HG03045 (cell line): ENCODE measurements around the gene UQCR10.

Source experiments
- ATAC-seq: cut with Tn5 transposase; IDR thresholded peaks from one replicate; pipeline ENCODE4 v1.9.1; 2021; ENCODE audit warnings: mild to moderate bottlenecking, moderate library complexity; ENCODE audit not compliant: unreplicated experiment

The UQCR10 gene

DNA sequence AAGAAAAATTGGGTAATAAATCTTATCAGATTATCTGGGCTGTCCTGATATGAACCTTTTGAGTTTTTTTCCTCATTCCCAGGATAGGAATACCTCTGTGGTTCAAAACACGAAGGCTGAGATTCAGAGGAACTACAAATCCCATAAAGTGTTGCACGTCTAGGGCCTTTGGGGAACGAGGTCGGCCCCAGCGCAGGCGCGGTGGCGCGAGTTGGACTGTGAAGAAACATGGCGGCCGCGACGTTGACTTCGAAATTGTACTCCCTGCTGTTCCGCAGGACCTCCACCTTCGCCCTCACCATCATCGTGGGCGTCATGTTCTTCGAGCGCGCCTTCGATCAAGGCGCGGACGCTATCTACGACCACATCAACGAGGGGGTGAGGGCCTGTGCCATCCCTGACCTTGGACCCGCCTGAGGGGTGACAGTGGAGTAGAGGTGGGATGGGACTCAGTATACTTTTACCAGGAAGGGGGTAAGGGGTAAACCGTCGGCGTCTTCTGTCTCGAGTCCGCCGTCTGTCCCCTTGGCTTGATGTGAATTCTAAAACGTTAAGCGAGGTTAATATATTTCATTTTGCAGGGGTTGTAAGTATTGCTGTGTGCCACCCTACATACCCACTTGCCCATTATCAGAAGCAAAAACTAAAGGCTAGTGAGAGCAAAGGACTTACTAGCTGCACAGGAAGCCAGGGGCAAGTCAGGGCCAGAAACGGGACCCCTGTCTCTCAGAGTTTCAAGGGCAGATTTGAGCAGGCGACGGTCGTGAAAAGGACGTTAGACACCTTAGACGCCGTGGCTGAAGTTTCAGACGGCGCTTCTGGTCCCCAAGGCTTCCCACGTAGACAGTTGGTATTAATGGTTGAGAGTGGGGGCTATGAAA, at the start of gene UQCR10:
Gene UQCR10 (plus strand): TSS at position 199 of the 881 bp plus-strand sequence. CDS start 30 bp downstream, at position 229.
- ATAC-seq, result peak; percentile 69

DNA sequence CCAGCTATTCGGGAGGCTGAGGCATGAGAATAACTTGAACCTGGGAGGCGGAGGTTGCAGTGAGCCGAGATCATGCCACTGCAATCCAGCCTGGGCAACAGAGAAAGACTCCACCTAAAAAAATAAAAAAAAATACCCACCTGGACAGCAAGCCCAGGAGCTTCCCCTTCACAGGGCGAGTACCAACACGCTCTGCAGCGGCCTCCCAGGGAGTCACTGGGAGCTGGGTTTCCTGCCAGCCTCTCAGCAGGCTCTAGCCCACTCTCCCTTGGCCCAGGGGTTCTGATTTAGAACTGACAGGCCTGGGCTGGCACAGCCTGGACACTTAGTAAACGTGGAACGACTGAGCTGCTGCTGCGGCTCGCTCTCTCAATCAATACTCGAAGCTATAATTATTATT, 49.4 kb upstream of the UQCR10 start:
- ATAC-seq, result no peak

DNA sequence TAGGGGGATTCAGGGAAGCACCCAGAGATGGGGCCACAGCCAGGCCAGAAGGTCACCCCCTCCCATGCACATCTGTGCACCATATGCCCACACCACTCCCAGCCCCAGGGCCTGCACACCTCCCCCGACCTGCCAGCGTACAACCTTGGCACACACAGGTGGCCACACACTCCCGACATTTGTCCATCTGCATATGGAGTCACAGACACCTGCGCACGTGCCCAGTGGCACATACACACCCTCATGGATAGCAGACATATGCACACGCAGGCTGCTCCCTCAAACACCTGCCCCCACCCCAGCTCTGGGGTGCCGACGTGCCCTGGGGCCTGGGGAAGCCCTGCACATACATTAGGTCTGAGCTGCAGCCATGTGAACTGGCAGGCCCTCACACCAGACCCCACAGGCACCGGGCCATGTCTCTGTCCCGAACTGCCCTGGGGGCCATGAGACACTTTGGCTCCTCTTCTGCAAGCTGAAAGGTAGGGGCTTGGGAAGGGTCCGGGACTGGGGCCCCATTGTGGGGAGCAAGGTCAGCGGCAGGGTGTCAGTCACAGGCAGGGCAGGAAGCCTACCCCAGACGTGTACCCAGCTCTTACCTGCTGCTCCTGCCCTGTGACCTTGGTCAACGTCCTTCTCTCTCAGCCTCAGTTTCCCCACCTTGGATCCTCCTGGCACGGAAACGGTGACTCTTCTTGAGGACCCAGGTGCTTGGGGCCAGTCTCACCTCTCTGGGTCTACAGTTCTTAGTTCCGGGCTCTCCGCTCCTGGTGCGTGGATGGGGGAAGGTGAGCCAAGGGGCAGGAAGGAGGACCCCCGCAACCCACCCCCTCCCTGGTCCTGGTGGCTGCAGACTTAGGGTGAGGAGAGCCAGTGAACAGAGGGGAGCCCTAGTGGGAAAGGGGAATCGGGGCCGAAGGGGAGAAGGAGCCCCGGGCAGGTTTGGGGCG, 47.9 kb upstream of the UQCR10 start:
- ATAC-seq, result no peak

DNA sequence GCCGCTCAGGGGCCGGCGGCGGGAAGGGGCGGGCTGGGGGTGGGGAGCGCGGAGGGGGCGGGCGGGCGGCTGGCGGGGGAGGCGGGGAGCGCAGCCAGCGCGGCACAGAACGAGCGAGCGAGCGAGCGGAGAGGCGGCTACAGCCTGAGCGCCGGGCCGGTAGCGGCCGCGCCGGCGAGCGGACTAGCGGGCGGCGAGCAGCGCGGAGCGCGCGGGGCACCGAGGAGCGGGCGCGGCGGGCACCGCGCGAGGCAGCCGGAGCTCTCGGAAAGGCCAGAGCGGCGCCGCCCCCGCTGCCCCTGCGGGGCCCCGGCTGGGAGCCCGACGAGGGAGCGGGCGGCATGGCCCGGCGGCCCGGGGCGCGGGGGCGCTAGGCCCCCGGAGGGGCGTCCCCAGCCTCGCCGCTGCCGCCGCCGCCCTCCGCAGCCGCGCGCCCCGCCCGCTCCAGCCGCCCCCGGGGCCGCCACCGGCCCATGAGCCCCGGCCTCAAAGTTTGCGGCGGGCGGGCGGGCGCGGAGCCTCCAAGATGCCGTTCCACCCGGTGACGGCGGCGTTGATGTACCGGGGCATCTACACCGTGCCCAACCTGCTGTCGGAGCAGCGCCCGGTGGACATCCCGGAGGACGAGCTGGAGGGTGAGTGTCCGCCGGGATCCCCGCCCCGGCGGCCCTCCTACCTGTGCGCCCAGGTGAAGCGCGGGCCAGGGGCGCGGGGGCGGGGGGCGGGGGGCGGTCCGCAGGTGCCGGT, 47.1 kb upstream of the UQCR10 start, which contains the start of gene CABP7:
Gene CABP7 (plus strand): TSS at position 105 of the 747 bp plus-strand sequence. CDS start 422 bp downstream, at position 527.
- ATAC-seq, result no peak

DNA sequence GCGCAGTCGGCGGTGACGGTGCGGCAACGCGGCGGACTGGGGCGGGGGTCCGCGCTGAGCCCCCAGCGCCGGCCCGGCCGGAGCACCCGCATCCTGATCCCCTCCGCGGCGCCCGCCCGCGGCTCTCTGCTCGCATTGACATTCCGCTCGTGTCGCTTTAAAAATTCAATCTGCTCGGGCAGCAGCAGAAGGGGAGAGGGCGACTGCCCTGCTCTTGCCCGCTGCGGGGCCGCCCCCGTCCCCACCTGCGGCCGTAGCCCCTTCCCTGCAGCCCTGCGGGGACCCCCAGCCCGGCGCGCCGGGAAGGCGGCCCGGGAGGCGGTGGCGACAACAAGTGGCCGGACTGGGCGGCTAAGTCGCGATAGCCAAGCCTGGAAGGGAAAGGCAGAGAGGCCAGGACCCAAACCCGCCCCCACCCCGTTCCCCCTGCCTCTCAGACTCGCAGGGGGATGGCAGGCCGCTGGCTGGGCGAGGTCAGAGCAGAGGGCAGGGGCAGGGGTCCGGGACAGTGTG, 46.3 kb upstream of the UQCR10 start:
- no peak for ATAC-seq

DNA sequence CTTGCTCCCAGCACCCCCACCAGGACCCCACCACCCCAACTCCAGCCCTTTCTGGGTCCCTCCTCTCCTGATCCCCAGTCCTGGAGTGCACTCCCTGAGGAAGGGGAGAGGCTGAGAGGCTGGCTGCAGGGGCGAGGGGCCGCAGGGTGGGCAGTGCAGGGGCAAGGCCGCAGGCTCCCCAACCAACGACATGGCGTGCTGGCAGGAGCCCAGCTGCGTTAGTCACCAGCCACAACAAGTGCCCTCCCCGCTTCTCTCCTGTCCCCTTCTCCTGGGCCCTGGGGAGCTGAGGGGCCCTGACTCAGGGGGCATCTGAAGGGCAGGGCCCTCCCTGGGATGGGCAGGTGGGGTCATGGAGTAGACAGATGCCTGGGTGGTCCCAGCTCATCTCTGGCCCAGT, 45.0 kb upstream of the UQCR10 start:
- no peak for ATAC-seq

DNA sequence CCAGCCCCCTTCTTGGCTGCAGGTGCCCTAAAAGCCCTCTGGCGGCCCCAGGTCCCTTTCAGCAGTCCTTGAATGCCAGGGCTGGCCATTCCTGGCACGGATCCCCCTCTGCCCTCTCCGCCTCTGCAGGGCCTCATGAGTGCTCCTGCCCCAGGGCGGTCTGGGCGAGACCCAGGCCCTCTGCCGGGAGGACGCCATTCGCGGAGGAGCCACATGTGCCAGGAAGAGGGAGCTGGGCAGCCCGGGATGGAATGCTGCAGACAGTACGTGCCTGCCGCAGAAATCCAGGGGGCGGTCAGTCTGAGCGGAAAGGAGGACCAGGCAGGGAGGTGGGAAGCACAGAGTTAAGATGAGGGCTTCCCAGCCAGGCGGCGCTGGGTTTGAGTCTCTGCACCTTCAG, 44.6 kb upstream of the UQCR10 start:
- no peak for ATAC-seq

DNA sequence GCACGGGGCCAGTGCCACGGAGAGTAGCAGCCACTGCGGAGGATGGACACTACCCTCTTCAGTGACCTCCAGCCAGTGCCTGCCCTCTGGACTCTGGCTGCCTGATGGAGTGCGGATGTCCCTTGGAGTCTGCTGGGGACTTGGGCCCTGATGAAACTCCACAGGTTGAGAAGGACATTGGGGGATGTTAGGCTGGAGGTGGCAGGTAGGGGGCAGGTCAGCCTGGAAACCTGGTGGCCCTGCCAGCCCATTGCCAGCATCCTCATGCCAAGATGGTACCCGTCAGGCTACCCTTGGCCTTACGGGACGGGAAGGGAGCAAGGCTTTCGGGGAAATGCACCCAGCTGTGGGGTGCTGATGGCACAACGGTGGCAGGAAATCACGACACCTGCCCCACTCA, 43.4 kb upstream of the UQCR10 start:
- ATAC-seq, result no peak

DNA sequence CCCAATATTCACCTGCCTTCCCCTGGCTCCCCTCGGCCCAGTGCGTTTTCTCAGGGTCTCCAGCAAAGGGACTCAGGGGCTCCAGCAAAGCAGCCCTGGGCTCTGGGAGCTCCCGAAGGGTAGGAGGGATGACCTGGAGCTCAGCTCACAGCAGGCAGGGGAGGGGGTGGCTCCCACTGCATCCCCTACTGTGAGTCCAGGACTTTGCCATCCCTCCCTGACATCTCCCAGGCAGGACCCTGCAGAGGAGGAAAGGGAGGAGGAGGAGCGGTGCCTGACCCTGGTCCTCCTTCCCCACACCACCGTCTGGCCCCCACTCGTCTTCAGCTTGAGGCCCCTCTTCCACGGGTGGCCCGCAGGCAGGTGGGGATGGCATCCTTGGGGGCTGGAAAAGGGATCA, 42.3 kb upstream of the UQCR10 start:
- no peak for ATAC-seq

DNA sequence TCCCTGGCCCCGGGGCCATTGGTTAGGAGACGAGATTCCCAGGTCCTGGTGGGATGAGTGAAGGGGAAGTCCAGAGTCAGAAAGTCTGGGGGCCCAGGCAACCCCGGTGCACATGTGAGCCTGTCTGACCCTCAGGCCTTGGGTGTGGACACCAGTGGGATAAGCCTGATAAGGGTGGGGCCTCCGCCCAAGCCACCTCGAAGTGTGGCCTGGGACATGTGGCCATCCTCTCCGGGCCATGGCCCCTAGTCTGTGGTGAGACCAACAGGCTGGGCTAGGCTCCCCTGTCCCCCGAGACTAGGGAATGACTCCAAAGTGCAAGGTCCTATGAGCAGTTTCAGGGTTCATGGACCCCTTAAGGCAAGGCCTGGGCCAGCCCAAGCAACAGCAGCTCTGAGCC, 41.1 kb upstream of the UQCR10 start:
- no peak for ATAC-seq

DNA sequence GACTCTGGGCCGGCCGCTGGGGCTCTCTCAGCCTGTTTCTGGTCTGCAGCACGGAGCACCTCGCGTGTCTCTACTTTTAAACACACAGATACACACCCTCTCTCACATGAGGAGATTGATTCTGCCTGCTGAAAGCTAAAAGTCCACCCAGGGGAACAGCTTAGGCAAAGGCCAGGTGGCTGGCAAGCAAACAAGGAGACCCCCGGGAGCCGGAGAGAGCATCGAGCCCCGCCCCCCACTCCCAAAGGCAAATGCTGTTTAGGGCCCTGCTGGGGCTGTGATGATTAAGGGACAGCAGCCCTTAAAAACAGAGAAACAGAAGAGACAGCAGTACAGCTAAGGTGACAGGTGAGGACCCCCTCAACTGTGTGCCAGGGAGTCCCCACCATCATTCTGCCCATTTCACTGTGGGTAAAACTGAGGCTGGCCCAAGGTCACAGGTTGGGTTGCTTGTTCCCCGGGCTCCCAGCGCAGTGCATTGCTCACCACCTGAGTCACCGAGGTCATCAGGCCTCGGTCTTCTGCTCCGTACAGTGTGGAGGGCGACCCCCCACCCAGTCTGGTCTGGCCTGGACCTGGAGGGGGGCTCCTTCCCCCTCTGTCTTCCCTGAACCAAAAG, 40.5 kb upstream of the UQCR10 start:
- ATAC-seq, result no peak

DNA sequence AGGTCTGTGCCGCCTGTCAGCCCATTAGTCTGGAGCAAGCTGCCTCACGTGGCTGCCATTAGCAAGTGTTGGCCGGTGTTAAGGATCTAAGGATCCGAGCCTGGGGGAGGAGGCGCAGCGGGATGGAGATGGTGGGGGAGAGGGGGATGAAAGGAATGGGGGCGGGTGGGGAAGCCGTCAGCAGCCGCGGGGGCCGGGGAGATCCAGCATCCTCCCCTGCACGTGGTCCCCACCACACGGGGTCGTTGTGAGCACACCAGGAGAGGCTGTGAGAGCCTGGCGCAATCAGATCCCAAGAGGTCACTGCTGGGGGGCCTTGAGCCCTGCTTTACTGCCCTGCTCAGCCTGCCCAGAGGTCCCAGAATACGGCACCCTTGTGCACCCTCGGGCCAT, 40.0 kb upstream of the UQCR10 start:
- no peak for ATAC-seq

DNA sequence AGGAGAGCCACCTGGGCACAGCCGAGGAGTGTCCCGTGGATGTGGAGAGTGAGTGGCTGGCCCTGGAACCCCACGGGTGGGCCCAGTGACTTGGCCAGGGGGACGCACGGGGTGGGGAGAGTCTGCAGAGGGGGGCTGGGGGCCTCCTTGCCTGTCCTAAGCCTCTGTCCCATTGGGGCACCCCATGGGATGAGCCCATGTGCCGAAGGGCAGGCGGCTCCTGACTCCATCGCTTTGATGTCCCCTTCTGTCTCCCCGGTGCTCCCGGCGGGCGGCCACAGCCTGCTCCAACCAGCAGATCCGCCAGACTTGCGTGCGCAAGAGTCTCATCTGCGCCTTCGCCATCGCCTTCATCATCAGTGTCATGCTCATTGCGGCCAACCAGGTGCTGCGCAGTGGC, 38.0 kb upstream of the UQCR10 start:
- ATAC-seq, result no peak

DNA sequence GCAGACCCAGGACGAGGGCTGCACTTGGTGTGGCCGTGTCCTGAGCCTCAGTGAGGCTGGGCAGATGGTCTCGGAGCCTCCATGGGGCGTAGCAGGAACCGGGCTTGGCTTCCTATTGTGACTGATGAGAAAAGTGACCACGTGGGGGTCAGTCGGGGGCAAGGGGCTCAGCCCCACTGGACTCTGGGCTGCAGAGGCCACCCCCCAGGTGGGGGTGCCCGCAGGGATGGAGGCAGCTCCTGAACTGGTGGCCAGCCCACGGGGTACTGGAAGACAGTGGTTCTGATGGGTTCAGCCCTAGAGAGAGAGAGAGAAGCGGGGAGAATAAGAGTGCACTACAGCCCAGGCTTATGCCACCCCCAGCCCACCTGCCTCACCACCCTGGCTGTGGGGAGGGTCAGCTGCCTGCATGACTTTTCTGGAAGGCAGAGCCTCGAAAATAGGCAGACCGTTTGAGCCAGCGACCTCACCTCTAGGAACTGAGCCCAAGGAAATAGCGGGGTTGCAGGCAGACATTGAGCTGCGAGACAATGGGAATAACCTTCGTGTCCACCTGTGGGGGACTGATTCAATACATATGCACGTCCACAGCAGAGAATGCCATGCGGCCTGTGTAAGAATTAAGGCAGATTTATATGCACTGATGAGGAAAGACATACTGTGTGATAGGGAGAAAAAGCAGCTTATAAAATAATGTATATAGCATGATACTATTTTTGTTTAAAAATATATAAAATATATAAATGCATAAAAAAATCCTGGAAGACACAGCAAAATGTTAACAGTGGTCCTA, 35.9 kb upstream of the UQCR10 start:
- ATAC-seq, result no peak

DNA sequence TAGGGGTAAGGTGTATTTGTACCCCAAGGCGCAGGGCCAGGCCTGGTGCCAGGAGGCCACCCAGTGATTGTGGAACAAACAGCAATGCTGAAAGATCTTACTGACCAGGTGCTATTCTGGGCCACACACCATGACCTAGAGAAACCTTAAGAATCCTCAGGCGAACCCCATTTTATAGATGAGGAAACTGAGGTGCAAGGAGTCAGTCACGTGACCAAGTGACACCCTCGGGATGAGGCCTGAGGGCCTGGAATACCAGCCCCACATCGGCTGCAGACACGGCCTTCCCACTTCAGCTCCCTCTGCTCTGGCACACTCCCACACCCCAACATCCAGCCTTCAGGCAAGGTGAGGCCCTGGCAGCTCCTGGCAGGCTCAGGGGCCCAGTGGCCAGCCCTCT, 34.3 kb upstream of the UQCR10 start:
- ATAC-seq, result no peak

DNA sequence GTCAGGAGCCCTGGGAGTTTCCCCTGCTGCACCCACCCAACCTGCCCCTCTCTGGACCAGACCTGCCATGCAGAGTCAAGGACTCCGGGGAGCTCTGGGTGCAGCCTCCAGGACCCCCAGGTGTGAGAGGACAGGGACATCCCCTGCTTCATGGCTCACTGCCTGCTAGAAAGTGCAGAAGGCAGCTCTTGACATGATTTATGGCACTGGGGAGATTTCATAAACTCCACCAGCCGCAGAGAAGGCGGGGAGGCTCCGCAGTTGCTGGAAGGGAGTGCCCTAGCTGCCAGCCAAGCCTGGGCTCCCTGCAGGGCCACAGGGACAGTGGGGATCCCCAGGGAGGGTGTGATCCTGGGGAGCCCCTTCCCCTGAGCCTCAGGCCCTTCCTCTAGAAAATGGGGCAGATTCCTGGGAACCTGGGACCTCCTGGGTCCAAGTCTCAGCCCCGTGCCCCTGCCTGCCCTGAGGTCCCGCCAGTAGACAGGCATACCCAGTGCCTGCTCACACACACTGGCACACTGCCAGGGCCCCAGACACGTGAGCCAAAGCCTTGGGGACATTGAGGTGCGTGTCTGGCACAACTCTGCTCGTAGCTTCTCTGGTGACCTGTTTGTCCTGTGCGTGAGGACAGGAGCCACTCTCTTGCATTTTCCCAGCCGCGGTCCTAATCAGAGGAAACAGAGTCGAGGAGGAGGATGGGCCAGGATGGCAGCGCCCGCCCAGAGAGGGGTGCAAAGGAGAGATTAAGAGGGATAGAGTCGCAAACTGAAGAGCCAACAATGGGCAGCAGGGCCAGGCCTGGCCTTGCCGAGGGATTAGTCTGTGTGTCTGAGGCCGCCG, 33.6 kb upstream of the UQCR10 start:
- no peak for ATAC-seq

DNA sequence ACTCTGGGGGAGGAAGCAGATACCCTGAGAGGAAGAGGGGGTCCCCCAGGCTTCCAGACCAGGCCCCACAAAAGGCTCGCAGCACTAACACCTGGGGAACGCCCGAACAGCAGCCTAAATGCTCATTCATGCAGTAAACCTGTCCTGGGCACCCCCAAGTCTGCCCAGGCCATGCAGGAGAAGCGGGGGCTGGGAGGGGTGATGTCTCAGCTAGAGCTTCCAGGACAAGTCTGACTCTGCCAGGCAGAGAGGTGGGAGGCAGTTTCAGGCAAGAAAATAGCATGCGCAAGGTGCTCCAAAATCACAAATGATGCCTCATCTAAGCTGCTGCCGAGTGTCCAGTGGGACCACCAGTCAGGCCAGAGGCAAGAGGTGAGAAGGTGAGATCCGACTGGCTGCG, 32.8 kb upstream of the UQCR10 start:
- no peak for ATAC-seq

DNA sequence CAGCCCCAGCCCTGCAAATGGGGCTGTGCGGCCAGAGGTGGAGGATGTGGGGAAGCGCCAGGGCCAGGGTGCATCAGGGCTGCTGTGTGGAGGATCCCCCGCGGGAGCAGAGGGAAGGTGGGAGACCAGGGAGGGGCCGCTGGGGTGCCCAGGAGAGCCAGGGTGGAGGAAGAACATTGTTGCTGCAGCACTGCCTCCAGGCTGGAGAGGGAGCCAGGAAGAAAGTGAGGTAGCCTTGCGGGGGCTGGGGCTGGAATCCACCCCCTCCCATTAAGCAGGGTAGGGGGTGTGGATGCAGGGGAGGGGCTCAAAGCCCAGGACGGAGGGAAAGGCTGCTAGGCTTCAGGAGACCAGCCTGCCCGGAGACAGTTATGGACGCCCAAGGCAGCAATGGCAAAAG, 32.3 kb upstream of the UQCR10 start:
- ATAC-seq, result no peak

DNA sequence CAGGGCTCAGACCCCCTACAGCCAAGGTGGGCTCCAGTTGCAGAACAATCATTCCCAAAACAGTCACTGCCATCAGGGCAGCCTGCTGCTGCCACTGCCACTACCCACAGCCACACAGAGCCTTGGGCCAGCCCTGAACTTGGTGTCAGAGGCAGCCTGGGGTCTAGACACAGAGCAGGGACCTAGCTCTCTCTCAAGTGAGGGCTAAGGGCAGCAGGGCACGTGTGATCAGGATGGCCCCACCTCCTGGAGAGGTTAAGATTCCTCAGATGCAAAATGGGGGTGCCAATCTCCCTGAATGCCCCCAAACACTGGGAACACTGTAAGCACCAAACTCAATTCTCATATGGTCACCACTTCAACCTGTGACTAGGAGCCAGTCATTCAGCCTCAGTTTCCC, 31.8 kb upstream of the UQCR10 start:
- ATAC-seq, result no peak
